H9 (cell line): ENCODE results near the gene UNC5C. TPM values are rescaled to one million over a fixed set of nuclear protein-coding genes. Genes with fewer than 3 reads are reported as not detected.

Experiments
- DNase-seq: peaks from one replicate; pipeline ENCODE4 v3.0.0-alpha.2; 2017
- H2AFZ ChIP-seq: one replicate; pipeline ENCODE4 v1.6.1; 2013; ENCODE audit warnings: mild to moderate bottlenecking, low read length, control low read depth, moderate library complexity
- H2AK5ac ChIP-seq: 2 replicates; pipeline ENCODE4 v1.6.1; 2013; ENCODE audit warnings: low read length, control low read depth, mixed read lengths; ENCODE audit not compliant: insufficient read length
- H2BK120ac ChIP-seq: one replicate; pipeline ENCODE4 v1.6.1; 2013; ENCODE audit warnings: low read depth, mild to moderate bottlenecking, low read length, control low read depth, inconsistent platforms; ENCODE audit not compliant: poor library complexity, severe bottlenecking
- H2BK12ac ChIP-seq: 2 replicates; pipeline ENCODE4 v1.6.1; 2013; ENCODE audit warnings: low read length, control low read depth, mixed read lengths, low read depth; ENCODE audit not compliant: insufficient read length
- H2BK15ac ChIP-seq: 2 replicates; pipeline ENCODE4 v1.6.1; 2013; ENCODE audit warnings: low read depth, low read length, control low read depth
- H2BK20ac ChIP-seq: one replicate; pipeline ENCODE4 v1.6.1; 2013; ENCODE audit warnings: low read depth, mild to moderate bottlenecking, low read length, control low read depth, inconsistent platforms; ENCODE audit not compliant: poor library complexity, severe bottlenecking
- H2BK5ac ChIP-seq: 2 replicates; pipeline ENCODE4 v1.6.1; 2013; ENCODE audit warnings: low read length, control low read depth, mixed read lengths; ENCODE audit not compliant: insufficient read length
- H3K14ac ChIP-seq: 2 replicates; pipeline ENCODE4 v1.6.1; 2013; ENCODE audit warnings: low read length, control low read depth; ENCODE audit not compliant: insufficient read depth
- H3K18ac ChIP-seq: 2 replicates; pipeline ENCODE4 v1.6.1; 2013; ENCODE audit warnings: low read depth, mild to moderate bottlenecking, mixed read lengths, low read length, control low read depth; ENCODE audit not compliant: insufficient read length
- H3K23ac ChIP-seq: 2 replicates; pipeline ENCODE4 v1.6.1; 2013; ENCODE audit warnings: low read length, control low read depth, mixed read lengths, low read depth; ENCODE audit not compliant: insufficient read length
- H3K23me2 ChIP-seq: 2 replicates; pipeline ENCODE4 v1.6.1; 2013; ENCODE audit warnings: low read depth, mild to moderate bottlenecking, mixed read lengths, low read length, control low read depth; ENCODE audit not compliant: insufficient read length, poor library complexity, severe bottlenecking
- H3K27ac ChIP-seq: 2 replicates; pipeline ENCODE4 v1.5.1; 2013; ENCODE audit warnings: low read length, control low read depth, mixed read lengths, low read depth; ENCODE audit not compliant: insufficient read length
- H3K27me3 ChIP-seq: 2 replicates; pipeline ENCODE4 v1.6.1; 2013; ENCODE audit warnings: low read length, control low read depth, inconsistent platforms; ENCODE audit not compliant: insufficient read depth
- H3K4ac ChIP-seq: 2 replicates; pipeline ENCODE4 v1.6.1; 2013; ENCODE audit warnings: low read depth, mild to moderate bottlenecking, control low read depth, inconsistent platforms, low read length, moderate library complexity
- H3K4me1 ChIP-seq: 2 replicates; pipeline ENCODE4 v1.6.1; 2013; ENCODE audit warnings: low read length, control low read depth, inconsistent platforms; ENCODE audit not compliant: insufficient read depth
- H3K4me2 ChIP-seq: 2 replicates; pipeline ENCODE4 v1.6.1; 2013; ENCODE audit warnings: low read length, control low read depth, mixed read lengths; ENCODE audit not compliant: insufficient read length, insufficient read depth
- H3K56ac ChIP-seq: 2 replicates; pipeline ENCODE4 v1.6.1; 2013; ENCODE audit warnings: low read depth, mild to moderate bottlenecking, mixed read lengths, low read length, control low read depth; ENCODE audit not compliant: insufficient read length
- H3K79me1 ChIP-seq: 2 replicates; pipeline ENCODE4 v1.6.1; 2013; ENCODE audit warnings: low read depth, mild to moderate bottlenecking, moderate library complexity, low read length, control low read depth, inconsistent platforms; ENCODE audit not compliant: insufficient read depth, poor library complexity, severe bottlenecking
- H3K79me2 ChIP-seq: 2 replicates; pipeline ENCODE4 v1.6.1; 2013; ENCODE audit warnings: low read length, control low read depth, inconsistent platforms; ENCODE audit not compliant: insufficient read depth
- H3K9ac ChIP-seq: 2 replicates; pipeline ENCODE4 v1.6.1; 2013; ENCODE audit warnings: low read length, control low read depth, mixed read lengths; ENCODE audit not compliant: insufficient read length; ENCODE audit errors: extremely low read depth
- H3K9me3 ChIP-seq: one replicate; pipeline ENCODE4 v1.6.1; 2013; ENCODE audit warnings: low read depth, low read length, inconsistent platforms; ENCODE audit not compliant: control insufficient read depth
- H3T11ph ChIP-seq: one replicate; pipeline ENCODE4 v1.6.1; 2013; ENCODE audit warnings: mild to moderate bottlenecking, low read length, control low read depth, inconsistent platforms
- H4K20me1 ChIP-seq: one replicate; pipeline ENCODE4 v1.6.1; 2013; ENCODE audit not compliant: control insufficient read depth, insufficient read length, insufficient read depth
- H4K5ac ChIP-seq: 2 replicates; pipeline ENCODE4 v1.6.1; 2013; ENCODE audit warnings: low read depth, mild to moderate bottlenecking, mixed read lengths, low read length, control low read depth; ENCODE audit not compliant: insufficient read length
- H4K8ac ChIP-seq: replicated peaks from 2 replicates; pipeline ENCODE4 v1.6.1; 2013; ENCODE audit warnings: low read length, control low read depth, mixed read lengths, low read depth; ENCODE audit not compliant: insufficient read length
- H4K91ac ChIP-seq: 2 replicates; pipeline ENCODE4 v1.6.1; 2013; ENCODE audit warnings: low read depth, mild to moderate bottlenecking, moderate library complexity, mixed read lengths, low read length, control low read depth; ENCODE audit not compliant: insufficient read length
- H3K27ac Mint-ChIP-seq, 3 experiments: 2 replicates in 2 of 3; 3 replicates in 1 of 3; pipeline ENCODE4 v1.8.0; 2020 to 2021; ENCODE audit warnings: mixed read lengths in 3 of 3, mild to moderate bottlenecking in 1 of 3, moderate library complexity in 1 of 3
- H3K27me3 Mint-ChIP-seq: 2 replicates; pipeline ENCODE4 v1.8.0; 2021; ENCODE audit warnings: low read depth, mild to moderate bottlenecking, moderate library complexity, mixed read lengths
- H3K36me3 Mint-ChIP-seq, 3 experiments: 2 replicates in 2 of 3; 3 replicates in 1 of 3; pipeline ENCODE4 v1.8.0; 2020 to 2021; ENCODE audit warnings: low read depth in 3 of 3, mixed read lengths in 3 of 3; ENCODE audit not compliant: insufficient read depth in 1 of 3
- H3K4me1 Mint-ChIP-seq, 2 experiments: 2 replicates each; pipeline ENCODE4 v1.8.0; 2020; ENCODE audit warnings: mixed read lengths in 2 of 2
- H3K4me3 Mint-ChIP-seq, 2 experiments: 2 replicates in 1 of 2; 3 replicates in 1 of 2; pipeline ENCODE4 v1.8.0; 2020 to 2021; ENCODE audit warnings: mild to moderate bottlenecking in 2 of 2, mixed read lengths in 2 of 2, moderate library complexity in 1 of 2
- H3K9me3 Mint-ChIP-seq, 2 experiments: 2 replicates in 1 of 2; 3 replicates in 1 of 2; pipeline ENCODE4 v1.8.0; 2020; ENCODE audit warnings: mild to moderate bottlenecking in 2 of 2, mixed read lengths in 2 of 2, moderate library complexity in 1 of 2
- WGBS: extraction: QIAGEN DNeasy Blood & Tissue Kit; methylation state at CpG from one replicate; pipeline ENCODE4 v1.1.7; 2013; ENCODE audit warnings: missing lambda C conversion rate, low lambda C conversion rate, mixed read lengths; ENCODE audit not compliant: insufficient read length; ENCODE audit errors: extremely low coverage; 5-methylcytosine and 5-hydroxymethylcytosine counted together
- total RNA-seq: library from RNA; stranded (reverse); gene quantifications from 2 replicates; pipeline ENCODE4 v1.2.1, GENCODE V29; 2021
- TF ChIP-seq, protein P1 (sequence below): fragments of 200-600 bp; sonication (generic); conservative IDR thresholded peaks from 3 replicates; pipeline ENCODE4 v1.8.0; 2021; ENCODE audit warnings: antibody characterized with exemption, mild to moderate bottlenecking

UNC5C gene
- total RNA-seq, 1 experiment from 2014 or later = not detected

- Histone ChIP-seq H2AFZ (no peak overlapping the region), H3K27ac (no peak overlapping the region), H4K20me1 (no peaks in the 10 kb centered on the region), H3K4me1 (no peaks in the 10 kb centered on the region), H2BK15ac (no peak overlapping the region), H3K9ac (no peak overlapping the region), H3K14ac (no peak overlapping the region), H3K23me2 (no peaks in the 10 kb centered on the region), H2AK5ac (no peak overlapping the region), H2BK5ac (no peak overlapping the region), H3K4me2 (no peak overlapping the region), H3K4ac (no peak overlapping the region), H3K27me3 (no peaks in the 10 kb centered on the region), H4K91ac (no peak overlapping the region), H3K79me1 (no peaks in the 10 kb centered on the region), H2BK12ac (no peak overlapping the region), H2BK20ac (no peak overlapping the region), H3K9me3 (no peaks in the 10 kb centered on the region), H2BK120ac (no peak overlapping the region), H3K18ac (no peak overlapping the region), H3K23ac (no peak overlapping the region), H3K79me2 (no peaks in the 10 kb centered on the region), H3K56ac (no peak overlapping the region), H3T11ph (no peak overlapping the region), H4K8ac (no peak overlapping the region), H4K5ac (no peak overlapping the region)
- TF ChIP-seq, protein P1, sequence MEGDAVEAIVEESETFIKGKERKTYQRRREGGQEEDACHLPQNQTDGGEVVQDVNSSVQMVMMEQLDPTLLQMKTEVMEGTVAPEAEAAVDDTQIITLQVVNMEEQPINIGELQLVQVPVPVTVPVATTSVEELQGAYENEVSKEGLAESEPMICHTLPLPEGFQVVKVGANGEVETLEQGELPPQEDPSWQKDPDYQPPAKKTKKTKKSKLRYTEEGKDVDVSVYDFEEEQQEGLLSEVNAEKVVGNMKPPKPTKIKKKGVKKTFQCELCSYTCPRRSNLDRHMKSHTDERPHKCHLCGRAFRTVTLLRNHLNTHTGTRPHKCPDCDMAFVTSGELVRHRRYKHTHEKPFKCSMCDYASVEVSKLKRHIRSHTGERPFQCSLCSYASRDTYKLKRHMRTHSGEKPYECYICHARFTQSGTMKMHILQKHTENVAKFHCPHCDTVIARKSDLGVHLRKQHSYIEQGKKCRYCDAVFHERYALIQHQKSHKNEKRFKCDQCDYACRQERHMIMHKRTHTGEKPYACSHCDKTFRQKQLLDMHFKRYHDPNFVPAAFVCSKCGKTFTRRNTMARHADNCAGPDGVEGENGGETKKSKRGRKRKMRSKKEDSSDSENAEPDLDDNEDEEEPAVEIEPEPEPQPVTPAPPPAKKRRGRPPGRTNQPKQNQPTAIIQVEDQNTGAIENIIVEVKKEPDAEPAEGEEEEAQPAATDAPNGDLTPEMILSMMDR = no peak
- Mint-ChIP-seq H3K4me1 (peaks cover 0 to 3% of the 10 kb centered on the region in 2 experiments; a peak in 1 of 4 replicates), H3K4me3 (no peak overlapping the region), H3K9me3 (peaks cover 5 to 8% of the 10 kb centered on the region in 2 experiments), H3K27ac (no peak overlapping the region), H3K27me3 (no peaks in the 10 kb centered on the region), H3K36me3 (peaks cover 3 to 5% (median 5%) of the 10 kb centered on the region in 3 experiments; a peak in 5 of 7 replicates)
- no CpG with 5 or more reads among the region's 1 CpG for WGBS
- DNase-seq = no peak
These were observed 255.8 kb downstream of the UNC5C start for GRCh38 chr4:95293014-95293413.
